H1 (cell line): ENCODE results near the gene PAIP2.

ENCODE experiments used
- CREB1 ChIP-seq: IDR thresholded peaks from 2 replicates; pipeline ENCODE4 v1.6.1; 2012; ENCODE audit warnings: inconsistent platforms
- CTCF ChIP-seq, 3 experiments: IDR thresholded peaks; 1 replicate in 2 of 3; 2 replicates in 1 of 3; pipeline versions ENCODE4 v1.5.1 to v1.6.1; 2011; ENCODE audit warnings: low read length in 3 of 3, mild to moderate bottlenecking in 3 of 3, inconsistent platforms in 2 of 3, low read depth in 1 of 3, moderate library complexity in 1 of 3; ENCODE audit not compliant: insufficient read depth in 1 of 3; ENCODE audit errors: control extremely low read depth in 1 of 3
- JUND ChIP-seq: IDR thresholded peaks from 2 replicates; pipeline ENCODE4 v1.6.1; 2011; ENCODE audit warnings: mild to moderate bottlenecking, improper control_type of control experiment, low read length
- KDM1A ChIP-seq: fragments of 200-600, 300-600 bp; sonication (generic); IDR thresholded peaks from 2 replicates; pipeline ENCODE4 v1.7.1; 2016; ENCODE audit warnings: mild to moderate bottlenecking, low read length, borderline replicate concordance
- POLR2A ChIP-seq, 2 experiments: IDR thresholded peaks; 1 replicate in 1 of 2; 2 replicates in 1 of 2; pipeline ENCODE4 v1.6.1; 2011; ENCODE audit warnings: low read depth in 2 of 2, low read length in 2 of 2, mild to moderate bottlenecking in 2 of 2; ENCODE audit errors: control extremely low read depth in 1 of 2
- POLR2AphosphoS5 ChIP-seq: IDR thresholded peaks from 2 replicates; pipeline ENCODE4 v1.6.1; 2011; ENCODE audit warnings: low read depth, low read length
- TBP ChIP-seq: IDR thresholded peaks from 2 replicates; pipeline ENCODE4 v1.6.1; 2011; ENCODE audit warnings: low read depth, low read length, improper control_type of control experiment
- TCF12 ChIP-seq: IDR thresholded peaks from 2 replicates; pipeline ENCODE4 v1.6.1; 2011; ENCODE audit warnings: low read depth, mild to moderate bottlenecking, low read length
- YY1 ChIP-seq: IDR thresholded peaks from 2 replicates; pipeline ENCODE4 v1.6.1; 2011; ENCODE audit warnings: low read depth, mild to moderate bottlenecking, low read length
- ZNF274 ChIP-seq: IDR thresholded peaks from 2 replicates; pipeline ENCODE4 v1.7.0; 2012; ENCODE audit warnings: low read length, borderline replicate concordance; ENCODE audit errors: extremely low read depth

DNA sequence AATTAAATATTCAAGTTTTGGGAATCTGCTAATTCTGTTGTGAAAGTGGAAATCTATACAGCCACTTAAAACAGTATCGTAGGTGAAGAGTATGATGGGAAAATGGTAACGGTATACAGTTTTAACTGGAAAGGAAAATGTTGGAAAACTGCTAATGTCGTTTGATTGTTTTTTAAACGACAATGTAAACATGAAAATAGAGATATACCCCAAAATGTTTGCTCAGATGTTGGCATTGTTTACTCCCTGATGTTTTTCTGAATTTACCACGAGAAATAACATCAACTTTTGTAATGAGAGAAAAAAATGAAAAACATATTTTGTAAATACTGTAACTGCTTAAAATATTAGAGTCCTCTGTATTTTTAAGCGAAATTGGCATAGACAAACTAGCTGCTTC, 45.5 kb upstream of the PAIP2 start:
- TF ChIP-seq POLR2A (IDR thresholded peaks at IDR 0.05; ENCODE audit: control extremely low read depth in 1 of 2, low read depth in 2 of 2, low read length in 2 of 2) (no peak), CTCF (IDR thresholded peaks at IDR 0.05; ENCODE audit: control extremely low read depth in 1 of 3, insufficient read depth in 1 of 3, low read depth in 1 of 3, low read length in 3 of 3) (no peak), ZNF274 (no peak), TCF12 (no peak), KDM1A (no peak), POLR2AphosphoS5 (no peak), YY1 (no peak), TBP (no peak), CREB1 (no peak), JUND (no peak)
